SU-DHL-6 (cell line): Measurements from ENCODE around the gene FATE1.

ENCODE experiments used
- CTCF ChIP-seq: fragments of 200-600 bp; sonication (generic); IDR thresholded peaks from one replicate; pipeline ENCODE4 v1.5.1; 2017; ENCODE audit warnings: antibody characterized with exemption, mild to moderate bottlenecking, low read length, moderate library complexity; ENCODE audit not compliant: insufficient read depth, poor library complexity, severe bottlenecking
- EZH2phosphoT487 ChIP-seq: fragments of 200-600 bp; sonication (generic), shearing (Covaris generic); conservative IDR thresholded peaks from 2 replicates; pipeline ENCODE4 v1.6.1; 2018; ENCODE audit warnings: mild to moderate bottlenecking, antibody characterized with exemption, low read length, moderate library complexity, mixed read lengths

- TF ChIP-seq CTCF: no peak
- no peak for TF ChIP-seq EZH2phosphoT487
Observed at GRCh38 chrX:151701531-151701930, 14.3 kb upstream of the FATE1 start.
